A204.1 (cell line): ENCODE data around the gene CHAD.
A peak's percentile ranks its signal among the peaks of the same experiment; 100 is the strongest.
"Not testable (repeated sequence)": the region's sequence is repeated elsewhere in the genome, so short reads cannot be mapped to it uniquely, and the experiment has no call there.

Experiments
- FAIRE-seq: peaks from 2 replicates; lab custom pipeline; 2012; peaks lifted over from hg19 to GRCh38; lab: Jason Lieb, UNC

The CHAD gene

DNA sequence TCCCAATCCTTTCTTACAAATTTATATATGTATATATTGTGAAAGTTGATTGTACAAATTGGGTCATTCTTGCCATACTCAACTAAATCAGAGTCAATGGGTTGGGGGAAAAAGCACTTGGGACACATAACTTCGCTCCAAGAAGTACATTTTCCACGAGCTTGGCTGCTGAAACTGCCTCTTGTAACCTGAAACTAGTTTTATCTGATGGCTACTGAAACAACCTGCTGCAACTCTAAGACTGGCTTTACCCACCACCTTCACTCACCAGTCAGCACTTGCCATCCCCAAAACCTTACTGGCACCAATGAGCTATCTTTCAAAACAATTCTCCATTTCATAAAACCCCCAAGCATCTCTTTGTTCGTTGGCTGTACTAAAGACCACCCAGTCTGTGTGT lies 25.1 kb upstream of the CHAD start:
- FAIRE-seq = no peak

DNA sequence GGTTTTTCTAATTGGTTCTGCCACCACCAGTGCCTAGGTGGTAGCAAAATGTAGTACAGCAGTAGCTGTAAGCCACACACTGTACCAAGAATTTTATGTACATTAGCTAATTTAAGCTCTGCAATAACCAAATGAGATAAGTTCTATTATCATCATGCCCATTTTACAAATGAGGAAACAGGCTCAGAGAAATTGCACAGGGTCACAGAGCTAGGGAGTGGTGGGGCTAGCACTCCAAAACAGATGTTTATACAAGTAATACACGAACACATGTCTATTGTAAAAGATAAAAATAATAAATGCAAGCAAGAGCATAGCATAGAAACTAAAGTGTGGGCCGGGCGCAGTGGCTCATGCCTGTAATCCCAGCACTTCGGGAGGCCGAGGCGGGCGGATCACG lies 23.5 kb upstream of the CHAD start:
- FAIRE-seq = no peak

DNA sequence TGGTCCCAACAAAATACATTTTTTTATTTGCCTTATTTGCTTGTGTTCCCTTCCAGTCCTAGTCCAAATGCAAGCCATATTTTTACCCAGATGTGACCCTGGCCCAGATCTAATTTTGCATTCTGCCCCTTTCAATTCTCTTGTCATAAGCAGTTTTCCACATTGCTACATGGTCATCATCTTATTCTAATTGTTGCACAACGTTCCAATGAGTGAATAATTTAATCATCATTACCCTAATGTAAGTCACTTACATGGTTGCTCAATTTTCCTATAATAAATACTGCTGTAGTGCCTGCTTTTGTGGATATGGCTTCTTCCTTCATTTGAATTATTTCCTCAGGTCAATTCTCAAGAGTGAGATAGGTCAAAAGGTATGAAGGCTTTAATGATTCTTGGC lies 22.8 kb upstream of the CHAD start:
- no peak for FAIRE-seq

DNA sequence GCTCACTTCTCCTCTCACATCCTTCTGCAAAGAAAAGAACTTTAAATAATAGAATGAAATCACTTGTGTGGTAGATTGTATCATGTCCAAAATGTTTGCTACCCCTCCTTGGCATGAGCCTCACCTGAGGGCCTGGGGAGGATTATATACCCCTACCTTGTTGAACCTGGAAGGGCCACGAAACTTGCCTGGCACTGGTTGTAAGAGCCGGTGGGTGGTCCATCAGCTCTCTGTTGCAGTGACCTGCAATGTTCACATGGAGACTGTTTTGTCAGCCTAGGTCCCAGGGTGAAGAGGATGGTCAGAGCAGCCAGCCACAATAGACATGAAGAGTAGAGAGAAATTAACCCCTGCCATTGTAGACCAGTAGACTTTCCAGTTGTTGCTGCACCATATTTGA lies 20.2 kb upstream of the CHAD start:
- no peak for FAIRE-seq

DNA sequence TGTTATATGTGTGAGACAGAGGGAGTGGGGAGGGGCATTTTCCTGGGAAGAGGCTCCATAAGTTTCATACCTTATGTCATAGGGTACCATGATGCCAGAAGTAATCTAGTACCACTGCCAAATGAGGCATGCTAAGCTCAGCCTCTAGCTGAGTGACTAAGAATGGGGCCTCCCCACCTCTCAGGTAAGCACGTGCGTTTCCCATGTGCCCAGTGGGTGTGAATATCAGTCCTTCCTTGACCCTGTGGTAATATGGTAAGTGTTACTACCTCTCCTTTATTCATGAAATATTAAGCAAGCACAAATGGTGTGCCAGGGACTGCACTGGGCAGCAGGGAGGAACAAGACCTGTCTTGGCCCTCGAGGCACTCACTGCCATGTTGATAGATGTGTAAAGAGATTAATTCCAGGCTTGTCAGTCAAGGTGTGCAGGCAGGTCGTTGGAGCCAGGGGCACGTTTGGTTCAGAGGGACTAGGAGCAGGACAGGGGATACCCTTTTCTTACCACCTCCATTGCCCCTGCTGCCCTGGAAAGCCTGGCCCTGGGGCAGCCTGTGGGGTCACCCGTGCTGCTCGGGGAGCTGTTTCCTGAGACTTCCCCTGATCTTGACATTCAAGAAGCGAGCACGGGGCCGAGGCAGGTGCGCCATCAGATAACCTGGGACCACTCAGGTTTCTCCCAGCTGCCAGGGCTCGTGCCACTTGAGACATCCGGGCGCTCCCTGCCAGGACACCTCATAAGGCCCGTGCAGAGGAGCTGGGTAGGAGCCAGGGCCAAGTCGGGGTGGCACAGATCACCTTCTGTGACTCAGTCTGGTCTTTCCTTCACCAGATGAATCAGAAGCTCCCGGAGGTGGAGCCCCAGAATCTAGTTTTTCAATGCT lies 18.8 kb upstream of the CHAD start:
- FAIRE-seq = no peak

DNA sequence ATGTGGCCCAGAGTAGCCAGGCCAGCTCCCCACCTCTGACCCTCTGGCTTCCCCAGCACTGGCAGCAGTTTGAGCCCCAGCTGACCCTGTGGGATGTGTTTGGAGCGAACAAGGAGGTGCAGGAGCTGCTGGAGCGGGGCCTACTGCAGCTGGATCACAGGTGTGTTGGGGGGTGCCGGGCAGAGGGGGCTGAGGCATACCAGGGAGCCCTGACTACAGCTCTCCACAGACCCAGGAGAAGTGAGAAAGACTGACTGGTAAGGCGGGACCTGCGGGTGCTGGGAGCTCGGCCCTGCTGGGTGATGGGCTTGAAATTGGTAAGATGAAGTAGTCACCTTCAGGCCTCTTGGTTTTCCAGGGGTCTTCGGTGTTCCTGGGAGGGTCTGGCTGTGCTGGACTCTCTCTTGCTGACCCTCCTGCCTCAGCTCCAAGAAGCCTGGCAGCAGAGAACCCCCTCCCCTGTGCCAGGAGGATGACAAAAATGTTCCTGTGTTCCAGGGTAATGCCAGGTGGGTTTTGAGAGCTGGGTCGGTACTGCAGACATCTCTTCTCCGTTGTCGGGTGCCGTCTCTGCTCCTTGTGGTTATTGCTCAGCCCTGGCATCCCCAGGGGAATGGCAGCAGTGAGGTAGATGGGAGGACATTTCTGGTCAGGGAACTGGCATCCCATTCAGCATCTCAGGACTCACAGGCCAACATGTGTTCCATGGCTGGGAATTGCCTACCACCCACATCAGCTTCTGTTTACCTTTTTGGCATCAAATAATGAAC lies 15.9 kb upstream of the CHAD start:
- FAIRE-seq = no peak

DNA sequence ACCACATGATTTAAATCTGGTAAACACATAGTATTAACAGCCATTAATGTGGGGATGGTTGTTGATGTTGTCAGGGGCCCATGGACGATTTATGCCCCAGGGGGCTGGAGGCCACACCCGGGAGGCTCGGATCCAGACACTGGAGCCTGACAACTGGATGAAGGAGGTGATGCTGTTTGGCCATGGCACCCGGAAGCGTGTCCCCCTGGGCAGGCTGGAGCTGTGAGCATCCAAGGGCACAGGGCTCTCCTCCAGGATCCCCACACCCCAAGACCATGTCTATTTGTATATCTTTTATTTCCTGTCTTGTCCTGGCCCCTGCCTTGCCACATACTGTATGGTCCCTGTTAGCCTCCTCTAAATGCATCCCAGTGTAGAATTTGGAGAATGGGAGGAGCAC lies 14.6 kb upstream of the CHAD start:
- no peak for FAIRE-seq

GRCh38 chr17:50482516-50482915 lies 13.8 kb upstream of the CHAD start:
- peak; percentile 6 for FAIRE-seq

DNA sequence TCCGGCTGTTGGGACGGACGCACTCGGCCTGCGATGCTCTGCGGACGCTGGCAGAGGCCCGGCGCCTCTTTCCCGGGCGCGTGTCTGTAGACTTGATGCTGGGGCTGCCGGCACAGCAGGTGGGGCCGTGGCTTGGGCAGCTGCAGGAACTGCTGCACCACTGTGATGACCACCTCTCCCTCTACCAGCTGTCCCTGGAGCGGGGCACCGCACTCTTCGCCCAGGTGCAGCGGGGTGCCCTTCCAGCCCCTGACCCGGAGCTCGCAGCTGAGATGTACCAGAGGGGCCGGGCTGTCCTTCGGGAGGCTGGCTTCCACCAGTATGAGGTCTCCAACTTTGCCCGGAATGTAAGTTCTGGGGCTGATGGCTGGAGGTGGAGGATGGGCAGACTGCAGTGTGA lies 13.4 kb upstream of the CHAD start:
- FAIRE-seq = no peak

DNA sequence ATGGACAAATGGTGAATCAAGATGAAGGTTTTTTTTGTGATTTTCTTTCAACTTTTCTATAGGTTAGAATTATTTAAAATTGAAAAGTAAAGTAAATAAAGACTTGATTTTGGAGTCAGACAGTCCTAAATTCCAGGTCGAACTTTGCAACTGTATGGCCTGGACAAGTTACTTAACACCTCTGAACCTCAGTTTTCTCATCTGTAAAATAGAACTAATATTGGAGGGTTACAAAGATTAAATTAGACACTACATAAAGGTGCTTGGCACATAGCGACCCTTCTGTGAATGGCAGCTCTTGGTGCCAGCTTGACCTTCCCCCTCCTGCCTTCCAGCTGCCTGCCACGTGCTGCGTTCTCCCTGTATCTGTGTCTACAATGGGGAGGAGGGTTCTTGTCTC lies 13.0 kb upstream of the CHAD start:
- no peak for FAIRE-seq

- FAIRE-seq = no peak
Measured at GRCh38 chr17:50480854-50481490, 12.3 kb upstream of the CHAD start.

GRCh38 chr17:50480142-50480764 lies 11.6 kb upstream of the CHAD start:
- FAIRE-seq = no peak

GRCh38 chr17:50479522-50480141 lies 11.0 kb upstream of the CHAD start:
- FAIRE-seq = no peak

DNA sequence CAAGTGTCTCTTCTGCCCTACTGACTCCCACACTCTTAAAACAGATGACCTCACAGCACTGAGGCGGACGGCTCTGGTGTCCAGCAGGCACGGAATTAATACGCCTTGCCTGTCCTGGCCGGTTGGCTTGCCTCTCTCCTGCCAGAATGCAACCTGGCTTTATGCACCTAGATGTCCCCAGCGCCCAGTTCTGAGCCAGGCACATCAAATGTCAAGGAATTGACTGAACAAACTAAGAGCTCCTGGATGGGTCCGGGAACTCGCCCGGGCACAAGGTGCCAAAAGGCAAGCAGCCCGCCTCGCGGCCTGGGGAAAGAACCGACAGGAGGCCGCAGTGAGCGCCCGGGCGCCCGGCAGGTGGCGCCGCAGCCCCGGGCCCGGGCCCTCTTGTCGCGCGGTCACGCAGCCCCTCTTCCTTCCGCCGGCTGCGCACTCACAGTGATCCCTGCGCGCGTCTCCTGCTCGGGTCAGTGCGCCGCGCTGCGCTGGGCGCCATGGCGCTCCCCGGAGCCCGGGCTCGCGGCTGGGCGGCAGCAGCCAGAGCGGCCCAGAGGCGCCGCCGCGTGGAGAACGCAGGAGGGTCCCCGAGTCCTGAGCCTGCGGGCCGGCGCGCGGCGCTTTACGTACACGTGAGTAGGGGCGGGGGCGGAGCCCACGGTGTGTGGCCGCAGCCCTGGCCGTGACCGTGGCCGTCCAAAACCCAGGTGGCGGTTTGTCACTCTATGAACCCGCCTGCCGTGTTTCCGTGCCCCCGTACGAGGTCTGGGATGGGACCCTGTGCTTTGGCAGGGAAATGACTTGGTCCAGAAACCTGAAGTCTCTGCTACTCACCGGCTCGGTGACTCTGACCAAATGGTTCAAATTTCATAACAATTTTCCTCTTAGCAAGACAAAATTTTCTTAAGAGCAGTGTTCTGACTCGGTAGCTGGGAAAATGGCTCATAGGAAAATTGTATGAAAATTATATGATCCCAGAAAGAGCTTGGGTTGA lies 10.0 kb upstream of the CHAD start, which contains the start of gene RSAD1:
TSS of gene RSAD1 (plus strand) at position 470 of the 991 bp plus-strand sequence. CDS start at position 495, 25 bp downstream.
- FAIRE-seq = no peak

DNA sequence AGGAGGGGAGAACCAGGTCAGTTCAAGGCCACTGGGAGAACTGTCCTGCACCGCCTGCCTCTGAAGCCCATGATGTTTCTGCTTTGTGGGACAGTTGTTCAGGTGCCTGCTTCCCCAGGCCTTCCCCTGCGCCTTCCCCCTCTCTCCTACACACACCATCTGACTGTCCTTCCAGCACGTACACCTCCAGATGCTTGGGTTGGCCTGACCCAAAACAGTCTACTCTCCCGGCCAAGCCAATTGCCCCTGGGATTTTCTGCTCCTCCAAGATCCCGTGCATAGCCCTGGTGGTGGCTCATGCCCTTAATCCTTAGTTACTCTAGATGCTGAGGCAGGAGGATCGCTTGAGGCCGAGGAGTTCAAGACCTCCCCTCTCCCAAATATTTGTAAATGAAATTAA lies 9.3 kb upstream of the CHAD start:
- FAIRE-seq = no peak

GRCh38 chr17:50476545-50477315 lies 8.1 kb upstream of the CHAD start:
- FAIRE-seq = no peak

DNA sequence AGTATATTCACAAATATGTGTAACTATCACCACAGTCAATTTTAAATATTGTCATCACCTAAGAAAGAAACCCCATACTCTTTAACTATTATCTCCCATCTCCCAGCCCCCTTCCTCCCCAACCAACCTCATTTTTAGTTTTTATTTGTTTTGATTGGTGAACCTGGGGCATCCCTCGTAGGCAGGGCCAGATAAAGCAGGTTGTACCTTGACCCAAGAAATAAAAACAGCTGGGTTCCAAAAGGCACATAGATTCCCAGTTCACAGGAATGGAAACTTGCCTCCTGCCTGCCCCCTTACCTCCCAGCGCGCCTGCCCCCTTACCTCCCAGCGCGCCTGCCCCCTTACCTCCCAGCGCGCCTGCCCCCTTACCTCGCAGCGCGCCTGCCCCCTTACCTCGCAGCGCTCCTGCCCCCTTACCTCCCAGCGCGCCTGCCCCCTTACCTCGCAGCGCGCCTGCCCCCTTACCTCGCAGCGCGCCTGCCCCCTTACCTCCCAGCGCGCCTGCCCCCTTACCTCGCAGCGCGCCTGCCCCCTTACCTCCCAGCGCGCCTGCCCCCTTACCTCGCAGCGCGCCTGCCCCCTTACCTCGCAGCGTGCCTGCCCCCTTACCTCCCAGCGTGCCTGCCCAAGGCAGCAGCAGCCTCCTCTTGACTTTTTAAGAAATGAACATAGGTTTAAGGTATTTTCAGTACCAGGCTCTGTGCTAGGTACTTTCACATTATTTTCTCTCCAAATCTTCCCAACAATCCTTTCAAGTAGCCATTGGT lies 7.3 kb upstream of the CHAD start:
- not testable (repeated sequence) for FAIRE-seq

DNA sequence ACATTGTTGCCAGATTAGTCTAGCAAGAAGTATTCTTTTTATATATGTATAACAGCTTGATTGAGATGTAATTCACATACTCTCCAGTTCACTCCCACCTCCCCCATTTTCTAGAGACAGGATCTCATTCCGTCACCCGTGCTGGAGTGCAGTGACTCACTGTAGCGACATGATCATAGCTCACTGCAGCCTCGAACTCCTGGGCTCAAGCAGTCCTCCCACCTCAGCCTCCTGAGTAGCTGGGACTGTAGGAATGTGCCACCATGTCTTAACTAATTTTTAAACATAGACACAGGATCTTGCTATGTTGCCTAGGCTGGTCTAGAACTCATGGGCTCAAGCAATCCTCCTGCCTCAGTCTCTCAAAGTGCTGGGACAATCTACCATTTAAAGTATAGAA lies 6.7 kb upstream of the CHAD start:
- FAIRE-seq = no peak

- FAIRE-seq = no peak
Measured at GRCh38 chr17:50474523-50474922, 5.8 kb upstream of the CHAD start.
